Measurements from ENCODE around the gene IL15.
"Not testable (repeated sequence)": the region's sequence is repeated elsewhere in the genome, so short reads cannot be mapped to it uniquely, and the experiment has no call there.

Gene IL15, protein sequence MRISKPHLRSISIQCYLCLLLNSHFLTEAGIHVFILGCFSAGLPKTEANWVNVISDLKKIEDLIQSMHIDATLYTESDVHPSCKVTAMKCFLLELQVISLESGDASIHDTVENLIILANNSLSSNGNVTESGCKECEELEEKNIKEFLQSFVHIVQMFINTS

GRCh38 chr4:141636082-141636770 is at the start of gene IL15:
Gene IL15 (plus strand): TSS chr4:141636583. CDS start chr4:141719465, 82,882 bp downstream.
- no peak for DNase-seq (ENCODE audit: low spot score)

DNA sequence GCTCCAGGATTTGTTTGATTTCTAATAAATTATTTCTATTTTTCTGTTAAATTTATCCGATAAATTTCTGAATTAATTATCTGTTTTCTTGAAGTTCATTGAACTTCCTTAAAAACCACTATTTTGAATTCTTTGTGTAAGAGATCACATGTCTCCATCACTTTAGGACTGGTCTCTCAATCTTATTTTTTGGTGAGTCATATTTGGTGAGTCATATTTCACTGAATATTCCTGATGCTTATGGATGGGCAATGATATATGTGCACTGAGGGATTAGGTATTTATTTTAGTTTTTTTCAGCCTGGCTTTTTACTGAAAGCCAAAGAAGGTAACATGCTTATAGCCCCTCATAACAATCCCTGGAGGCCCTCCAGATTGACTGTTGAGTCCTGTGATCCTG is 48.5 kb upstream of the IL15 start:
- no peak for DNase-seq (ENCODE audit: low spot score)

- DNase-seq (ENCODE audit: low spot score), result no peak
Observed at GRCh38 chr4:141595531-141595930, 40.9 kb upstream of the IL15 start.

DNA sequence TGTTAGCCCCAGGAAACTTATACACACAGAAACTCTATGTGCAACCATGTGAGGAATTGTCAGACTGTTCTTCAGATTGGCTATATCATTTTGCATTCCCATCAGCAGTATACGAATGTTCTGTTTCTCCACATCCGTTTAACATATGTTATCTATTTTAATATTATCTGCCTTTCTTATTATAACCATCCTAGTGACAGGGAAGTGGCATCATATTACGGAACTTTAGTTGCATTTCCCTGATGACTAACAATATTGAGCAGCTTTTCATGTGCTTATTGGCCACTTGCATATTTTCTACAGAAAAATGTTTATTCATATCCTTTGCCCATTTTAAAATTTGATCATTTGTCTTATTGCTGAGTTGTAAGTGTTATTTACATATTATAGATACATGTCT is 36.5 kb upstream of the IL15 start:
- no peak for DNase-seq (ENCODE audit: low spot score)

DNA sequence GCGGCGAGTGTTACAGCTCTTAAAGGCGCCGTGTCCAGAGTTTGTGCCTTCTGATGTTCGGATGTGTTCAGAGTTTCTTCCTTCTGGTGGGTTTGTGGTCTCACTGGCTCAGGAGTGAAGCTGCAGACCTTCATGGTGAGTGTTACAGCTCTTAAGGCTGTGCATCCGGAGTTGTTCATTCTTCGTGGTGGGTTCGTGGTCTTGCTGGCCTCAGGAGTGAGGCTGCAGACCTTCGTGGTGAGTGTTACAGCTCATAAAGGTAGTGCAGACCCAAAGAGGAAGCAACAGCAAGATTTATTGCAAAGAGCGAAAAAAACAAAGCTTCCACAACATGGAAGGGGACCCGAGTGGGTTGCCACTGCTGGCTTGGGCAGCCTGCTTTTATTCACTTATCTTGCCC is 31.7 kb upstream of the IL15 start:
- not testable (repeated sequence) for DNase-seq (ENCODE audit: low spot score)

DNA sequence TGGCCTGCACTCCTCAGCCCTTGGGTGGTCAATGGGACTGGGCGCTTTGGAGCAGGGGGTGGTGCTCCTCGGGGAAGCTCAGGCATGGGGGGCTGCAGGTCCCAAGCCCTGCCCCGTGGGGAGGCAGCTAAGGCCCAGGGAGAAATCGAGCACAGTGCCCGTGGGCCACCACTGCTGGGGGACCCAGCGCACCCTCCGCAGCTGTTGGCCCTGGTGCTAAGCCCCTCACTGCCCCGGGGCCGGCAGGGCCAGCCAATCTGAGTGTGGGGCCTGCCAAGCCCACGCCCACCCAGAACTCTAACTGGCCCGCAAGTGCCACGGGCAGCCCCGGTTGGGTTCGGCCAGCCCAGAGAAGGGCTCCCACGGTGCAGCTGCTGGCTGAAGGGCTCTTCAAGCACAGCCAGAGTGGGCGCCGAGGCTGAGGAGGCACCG is 30.9 kb upstream of the IL15 start:
- no peak for DNase-seq (ENCODE audit: low spot score)

GRCh38 chr4:141609243-141609642 is 27.1 kb upstream of the IL15 start:
- no peak for DNase-seq (ENCODE audit: low spot score)

DNA sequence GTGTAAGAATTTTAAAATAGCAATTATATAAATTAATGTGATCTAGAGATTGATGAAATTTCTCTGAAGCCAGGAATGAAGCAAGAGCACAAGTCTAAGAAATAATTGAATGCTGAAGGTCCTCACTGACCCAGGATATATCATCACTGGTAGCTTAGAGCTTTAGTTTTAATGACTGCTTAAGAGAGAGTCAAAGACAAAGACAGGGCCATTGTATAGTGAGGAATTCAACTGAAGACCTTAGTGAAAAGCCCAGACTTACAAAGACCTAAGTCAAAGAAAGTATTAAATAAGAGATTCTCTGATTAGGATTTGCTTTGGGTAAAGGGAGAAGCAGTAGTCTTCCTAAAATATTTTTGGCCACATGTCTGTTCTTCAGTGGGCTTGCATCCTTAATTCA is 26.0 kb upstream of the IL15 start:
- DNase-seq (ENCODE audit: low spot score), result no peak

- DNase-seq (ENCODE audit: low spot score), result no peak
Observed at GRCh38 chr4:141614878-141615586, 21.4 kb upstream of the IL15 start.

DNA sequence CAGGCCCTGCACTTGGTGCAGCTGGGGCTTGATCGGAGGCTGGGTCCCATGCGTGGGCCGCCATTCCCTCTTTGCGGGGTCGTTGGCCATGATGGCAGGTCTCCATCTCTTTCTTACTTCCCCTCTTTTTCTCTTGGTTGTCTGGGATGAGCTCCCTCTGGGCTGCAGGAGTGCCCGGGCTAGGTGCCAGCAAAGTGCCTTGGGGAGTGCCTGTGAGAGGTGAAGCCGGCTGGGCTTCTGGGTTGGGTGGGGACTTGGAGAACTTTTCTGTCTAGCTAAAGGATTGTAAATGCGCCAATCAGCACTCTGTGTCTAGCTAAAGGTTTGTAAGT is 20.8 kb upstream of the IL15 start:
- DNase-seq (ENCODE audit: low spot score), result not testable (repeated sequence)

- DNase-seq (ENCODE audit: low spot score), result no peak
Observed at GRCh38 chr4:141620715-141621114, 15.7 kb upstream of the IL15 start.

- no peak for DNase-seq (ENCODE audit: low spot score)
Observed at GRCh38 chr4:141625023-141625422, 11.4 kb upstream of the IL15 start.

- DNase-seq (ENCODE audit: low spot score), result no peak
Observed at GRCh38 chr4:141630854-141631253, 5.5 kb upstream of the IL15 start.

DNA sequence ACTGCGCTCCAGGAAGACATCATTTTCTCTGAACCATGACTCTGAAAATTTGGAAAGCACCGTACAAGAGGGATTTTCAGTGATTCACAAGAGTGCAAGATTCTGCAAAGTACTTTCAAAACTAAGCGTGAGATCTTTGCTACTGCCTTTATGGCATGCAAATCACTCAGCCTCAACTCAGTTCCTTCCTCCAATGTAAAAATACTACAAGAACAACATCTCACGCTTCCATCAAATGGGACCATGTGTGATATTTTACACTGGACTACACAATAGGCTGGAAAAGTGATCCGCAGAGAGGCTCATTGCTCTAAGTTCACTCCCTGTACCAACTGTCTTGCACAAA is 674 bp upstream of the IL15 start:
- DNase-seq (ENCODE audit: low spot score), result no peak

DNA sequence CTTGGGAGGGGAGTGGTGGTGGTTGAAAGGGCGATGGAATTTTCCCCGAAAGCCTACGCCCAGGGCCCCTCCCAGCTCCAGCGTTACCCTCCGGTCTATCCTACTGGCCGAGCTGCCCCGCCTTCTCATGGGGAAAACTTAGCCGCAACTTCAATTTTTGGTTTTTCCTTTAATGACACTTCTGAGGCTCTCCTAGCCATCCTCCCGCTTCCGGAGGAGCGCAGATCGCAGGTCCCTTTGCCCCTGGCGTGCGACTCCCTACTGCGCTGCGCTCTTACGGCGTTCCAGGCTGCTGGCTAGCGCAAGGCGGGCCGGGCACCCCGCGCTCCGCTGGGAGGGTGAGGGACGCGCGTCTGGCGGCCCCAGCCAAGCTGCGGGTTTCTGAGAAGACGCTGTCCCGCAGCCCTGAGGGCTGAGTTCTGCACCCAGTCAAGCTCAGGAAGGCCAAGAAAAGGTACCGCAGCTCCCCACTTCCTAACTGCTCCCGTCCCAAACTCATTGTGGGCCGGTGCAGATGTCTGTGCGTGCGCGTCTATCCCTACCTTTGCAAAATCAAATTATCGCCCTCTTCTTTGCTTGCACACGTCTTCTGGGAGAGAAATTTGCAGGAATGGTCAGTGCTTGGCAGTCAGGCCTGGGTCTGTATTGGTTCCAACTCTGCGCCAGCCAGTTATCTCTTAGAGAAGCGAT is 533 bp downstream of the IL15 start:
- DNase-seq (ENCODE audit: low spot score), result no peak

DNA sequence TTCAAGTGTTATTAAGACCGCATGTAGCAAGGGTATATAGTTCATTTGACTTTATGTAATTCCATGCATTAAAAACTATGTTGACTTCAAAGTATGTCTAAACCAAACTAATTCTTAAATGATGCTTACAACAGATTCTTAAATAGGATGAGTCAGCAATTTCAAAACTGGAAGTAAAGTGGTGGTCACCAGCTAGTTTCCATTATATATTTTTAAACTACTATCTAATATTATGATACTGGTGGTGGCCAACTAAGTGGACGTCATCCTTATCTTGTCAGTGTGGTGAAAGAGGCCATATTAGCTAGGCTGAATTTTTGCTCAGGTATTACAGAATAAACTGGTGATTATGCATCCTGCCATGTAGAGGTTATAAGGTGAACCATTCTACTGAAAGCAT is 1.2 kb downstream of the IL15 start:
- DNase-seq (ENCODE audit: low spot score), result no peak

GRCh38 chr4:141638230-141638629 is 1.8 kb downstream of the IL15 start:
- DNase-seq (ENCODE audit: low spot score), result no peak

GRCh38 chr4:141640696-141641095 is 4.3 kb downstream of the IL15 start:
- no peak for DNase-seq (ENCODE audit: low spot score)

DNA sequence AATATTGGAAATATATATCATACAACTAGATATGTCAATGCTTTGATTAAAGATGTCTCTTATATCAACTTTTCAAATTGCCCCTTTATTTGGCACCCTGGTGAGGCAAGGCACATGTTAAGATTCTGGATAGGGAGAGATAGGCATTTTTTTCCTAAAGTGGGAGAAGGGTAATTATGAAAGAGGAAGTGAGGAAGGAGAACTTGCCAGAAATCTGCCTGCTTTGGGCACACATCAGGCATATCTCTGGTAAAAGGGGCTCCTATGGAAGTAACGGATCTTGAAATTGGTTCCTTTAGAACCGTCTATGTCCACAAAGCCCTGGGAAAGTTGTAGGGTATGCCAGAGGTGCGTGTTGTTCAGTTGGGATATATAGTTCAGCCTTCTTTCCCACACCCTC is 5.7 kb downstream of the IL15 start:
- DNase-seq (ENCODE audit: low spot score), result no peak

GRCh38 chr4:141642711-141643110 is 6.3 kb downstream of the IL15 start:
- no peak for DNase-seq (ENCODE audit: low spot score)

- DNase-seq (ENCODE audit: low spot score), result no peak
Observed at GRCh38 chr4:141643557-141643956, 7.2 kb downstream of the IL15 start.

GRCh38 chr4:141645611-141646340 is 9.4 kb downstream of the IL15 start:
- DNase-seq (ENCODE audit: low spot score), result no peak

All from NAMALWA (cell line).